ENCODE data around the gene DPEP2NB.

DNA sequence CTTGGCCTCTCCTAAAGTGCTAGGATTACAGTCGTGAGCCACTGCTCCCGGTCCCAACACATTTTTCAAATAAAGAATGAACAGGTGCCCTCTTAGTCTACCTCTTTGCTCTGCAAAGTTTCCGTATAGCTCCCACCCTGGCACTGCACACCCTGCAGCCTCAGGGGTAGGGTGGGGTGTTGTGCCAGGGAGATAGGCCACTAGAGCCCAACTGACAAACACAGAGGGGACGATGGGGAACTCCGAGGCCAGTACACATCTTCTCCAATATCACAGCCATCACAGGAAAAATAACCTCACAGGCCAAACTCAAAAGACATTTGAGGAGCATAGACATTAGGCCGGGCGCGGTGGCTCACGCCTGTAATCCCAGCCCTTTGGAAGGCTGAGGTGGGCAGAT lies 44.6 kb downstream of the DPEP2NB start:
- TF ChIP-seq, protein P1, sequence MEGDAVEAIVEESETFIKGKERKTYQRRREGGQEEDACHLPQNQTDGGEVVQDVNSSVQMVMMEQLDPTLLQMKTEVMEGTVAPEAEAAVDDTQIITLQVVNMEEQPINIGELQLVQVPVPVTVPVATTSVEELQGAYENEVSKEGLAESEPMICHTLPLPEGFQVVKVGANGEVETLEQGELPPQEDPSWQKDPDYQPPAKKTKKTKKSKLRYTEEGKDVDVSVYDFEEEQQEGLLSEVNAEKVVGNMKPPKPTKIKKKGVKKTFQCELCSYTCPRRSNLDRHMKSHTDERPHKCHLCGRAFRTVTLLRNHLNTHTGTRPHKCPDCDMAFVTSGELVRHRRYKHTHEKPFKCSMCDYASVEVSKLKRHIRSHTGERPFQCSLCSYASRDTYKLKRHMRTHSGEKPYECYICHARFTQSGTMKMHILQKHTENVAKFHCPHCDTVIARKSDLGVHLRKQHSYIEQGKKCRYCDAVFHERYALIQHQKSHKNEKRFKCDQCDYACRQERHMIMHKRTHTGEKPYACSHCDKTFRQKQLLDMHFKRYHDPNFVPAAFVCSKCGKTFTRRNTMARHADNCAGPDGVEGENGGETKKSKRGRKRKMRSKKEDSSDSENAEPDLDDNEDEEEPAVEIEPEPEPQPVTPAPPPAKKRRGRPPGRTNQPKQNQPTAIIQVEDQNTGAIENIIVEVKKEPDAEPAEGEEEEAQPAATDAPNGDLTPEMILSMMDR (IDR thresholded peaks at IDR 0.05), result no peak
- no peak for TF ChIP-seq POLR2A (IDR thresholded peaks at IDR 0.05)

All from upper lobe of left lung (tissue), 4 donors.